Stimulated activated CD4-positive, alpha-beta T cell treated with anti-CD3 and anti-CD28 coated beads, Interleukin-1b, Interleukin-23, amount 100 ng/mL, for 24 hours (primary cell): ENCODE data around the gene PLCD4.

Experiments used
- DNase-seq, 4 experiments: peaks; one replicate each; pipeline ENCODE4 v3.0.0-alpha.2; 2020; ENCODE audit warnings: low read depth in 4 of 4, low spot score in 1 of 4

Gene PLCD4

GRCh38 chr2:218607436-218608115 is at the start of gene PLCD4:
Gene PLCD4 (plus strand): TSS chr2:218607899. CDS start chr2:218615740, 7,841 bp downstream.
- no peak for DNase-seq

GRCh38 chr2:218557941-218558340 is 49.8 kb upstream of the PLCD4 start:
- DNase-seq, result no peak

- no peak for DNase-seq
These were observed 48.7 kb upstream of the PLCD4 start for GRCh38 chr2:218558986-218559385.

GRCh38 chr2:218564056-218564455 is 43.6 kb upstream of the PLCD4 start:
- no peak for DNase-seq

GRCh38 chr2:218566296-218566695 is 41.4 kb upstream of the PLCD4 start:
- DNase-seq, result no peak

GRCh38 chr2:218567797-218568189 is 39.9 kb upstream of the PLCD4 start:
- peak in 1 of 4 experiments; percentile 46 for DNase-seq

- DNase-seq, result peak; percentile 100
These were observed 39.3 kb upstream of the PLCD4 start, which contains the start of the genes CNOT9 and USP37 for GRCh38 chr2:218568190-218569037. Gene CNOT9 (plus strand): TSS chr2:218568839. CDS start chr2:218568955, 116 bp downstream. Gene USP37 (minus strand): TSS chr2:218568351. CDS start chr2:218558653, 9,698 bp downstream.

GRCh38 chr2:218569038-218569431 is 38.7 kb upstream of the PLCD4 start:
- peak; percentile 16 to 58 (median 30) for DNase-seq

- DNase-seq, result no peak
These were observed 37.8 kb upstream of the PLCD4 start for GRCh38 chr2:218569661-218570500.

- DNase-seq, result no peak
These were observed 36.8 kb upstream of the PLCD4 start for GRCh38 chr2:218570850-218571249.

- DNase-seq, result no peak
These were observed 30.8 kb upstream of the PLCD4 start for GRCh38 chr2:218576854-218577253.

- DNase-seq, result no peak
These were observed 30.0 kb upstream of the PLCD4 start for GRCh38 chr2:218577482-218578220.

- no peak for DNase-seq
These were observed 29.3 kb upstream of the PLCD4 start for GRCh38 chr2:218578272-218578877.

- DNase-seq, result no peak
These were observed 25.6 kb upstream of the PLCD4 start for GRCh38 chr2:218582076-218582475.

GRCh38 chr2:218583983-218584850 is 23.5 kb upstream of the PLCD4 start:
- no peak for DNase-seq

GRCh38 chr2:218585541-218585940 is 22.2 kb upstream of the PLCD4 start:
- no peak for DNase-seq

- no peak for DNase-seq
These were observed 2.3 kb upstream of the PLCD4 start for GRCh38 chr2:218605432-218605831.

GRCh38 chr2:218615868-218616315 is 8.2 kb downstream of the PLCD4 start:
- DNase-seq, result no peak
